ENCODE results near the gene ALDH3A1.

ALDH3A1 gene

DNA sequence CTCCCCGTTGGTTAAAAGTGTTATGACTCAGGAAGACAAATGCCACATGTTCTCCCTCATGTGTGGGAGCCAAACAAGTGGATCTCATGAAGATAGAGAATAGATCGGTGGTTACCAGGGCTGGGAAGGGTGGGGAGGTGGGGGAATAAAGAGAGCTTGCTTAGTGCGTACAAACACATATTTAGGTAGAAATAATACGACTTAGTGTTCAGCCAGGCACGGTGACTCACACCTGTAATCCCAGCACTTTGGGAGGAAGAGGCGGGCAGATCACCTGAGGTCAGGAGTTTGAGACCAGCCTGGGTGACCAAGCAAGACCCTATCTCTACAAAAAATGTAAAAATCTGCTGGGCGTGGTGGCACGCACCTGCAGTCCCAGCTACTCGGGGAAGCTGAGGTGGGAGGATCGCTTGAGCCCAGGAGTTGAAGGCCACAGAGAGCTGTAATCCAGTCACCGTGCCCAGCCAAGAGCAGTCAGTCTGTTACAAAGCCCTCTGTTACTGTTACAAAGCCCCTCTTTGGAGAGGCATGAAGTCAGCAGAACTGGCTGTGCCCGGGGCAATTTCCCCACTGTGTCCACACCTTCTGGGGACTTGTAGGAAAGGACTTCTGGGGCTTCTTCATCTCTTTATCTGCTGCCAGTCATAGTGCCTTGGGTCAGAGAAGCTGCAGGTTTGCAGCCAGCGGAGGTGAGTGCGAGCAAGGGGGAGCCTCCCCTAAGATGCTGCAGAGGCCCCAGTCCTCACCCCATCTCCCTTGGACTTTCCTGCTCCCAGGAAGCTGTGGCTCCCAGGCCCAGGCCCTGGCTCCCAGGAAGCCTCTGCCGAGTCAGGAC lies 4.3 kb upstream of the ALDH3A1 start:
- Histone ChIP-seq H3K9ac (ENCODE audit: insufficient read length, low read depth) (no peak overlapping the region), H3K4me3 (ENCODE audit: insufficient read length, low read depth) (no peak overlapping the region), H3K36me3 (ENCODE audit: insufficient read depth, insufficient read length, low read length) (no peaks in the 10 kb centered on the region), H3K4me1 (ENCODE audit: insufficient read depth, insufficient read length) (peaks cover 9% of the 10 kb centered on the region), H3K9me3 (ENCODE audit: insufficient read depth, low read length) (no peaks in the 10 kb centered on the region), H3K27me3 (ENCODE audit: insufficient read depth, insufficient read length) (peaks cover 2% of the 10 kb centered on the region)
- TF ChIP-seq ZNF274 (IDR thresholded peaks at IDR 0.05; ENCODE audit: low read depth, low read length) (no peak), YY1 (IDR thresholded peaks at IDR 0.05; ENCODE audit: insufficient read depth, insufficient read length) (no peak), SUZ12 (IDR thresholded peaks at IDR 0.05; ENCODE audit: extremely low read depth, insufficient read depth, insufficient read length) (no peak)
- no peak for DNase-seq (ENCODE audit: low read depth, low spot score)

DNA sequence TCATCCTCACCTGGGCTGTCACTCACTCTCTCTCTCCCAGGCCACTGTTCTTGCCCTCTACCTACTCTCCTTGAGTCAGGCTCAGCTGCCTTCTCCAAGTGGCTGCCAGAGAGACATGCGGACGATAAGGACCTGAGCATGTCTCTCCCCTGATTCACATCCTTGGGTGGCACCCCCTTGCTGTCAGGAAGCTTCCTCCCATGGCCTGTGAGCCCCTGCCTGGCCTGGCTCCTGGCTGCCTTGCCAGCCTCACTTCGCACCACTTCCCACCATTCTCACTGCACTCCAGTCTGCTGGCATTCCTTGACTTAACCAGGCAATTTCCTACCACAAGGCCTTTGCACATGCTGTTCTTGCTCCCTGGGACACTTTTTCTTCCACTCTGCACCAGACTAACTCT lies 2.7 kb upstream of the ALDH3A1 start:
- H3K27me3 ChIP-seq (ENCODE audit: insufficient read depth, insufficient read length), result peaks cover 6% of the 10 kb centered on the region
- H3K9me3 ChIP-seq (ENCODE audit: insufficient read depth, low read length), result no peaks in the 10 kb centered on the region
- peaks cover 9% of the 10 kb centered on the region for H3K4me1 ChIP-seq (ENCODE audit: insufficient read depth, insufficient read length)
- H3K9ac ChIP-seq (ENCODE audit: insufficient read length, low read depth), result no peak overlapping the region
- H3K4me3 ChIP-seq (ENCODE audit: insufficient read length, low read depth), result no peak overlapping the region
- TF ChIP-seq ZNF274 (IDR thresholded peaks at IDR 0.05; ENCODE audit: low read depth, low read length) (no peak), YY1 (IDR thresholded peaks at IDR 0.05; ENCODE audit: insufficient read depth, insufficient read length) (no peak), SUZ12 (IDR thresholded peaks at IDR 0.05; ENCODE audit: extremely low read depth, insufficient read depth, insufficient read length) (no peak)
- no peak for DNase-seq (ENCODE audit: low read depth, low spot score)
- H3K36me3 ChIP-seq (ENCODE audit: insufficient read depth, insufficient read length, low read length), result no peaks in the 10 kb centered on the region

DNA sequence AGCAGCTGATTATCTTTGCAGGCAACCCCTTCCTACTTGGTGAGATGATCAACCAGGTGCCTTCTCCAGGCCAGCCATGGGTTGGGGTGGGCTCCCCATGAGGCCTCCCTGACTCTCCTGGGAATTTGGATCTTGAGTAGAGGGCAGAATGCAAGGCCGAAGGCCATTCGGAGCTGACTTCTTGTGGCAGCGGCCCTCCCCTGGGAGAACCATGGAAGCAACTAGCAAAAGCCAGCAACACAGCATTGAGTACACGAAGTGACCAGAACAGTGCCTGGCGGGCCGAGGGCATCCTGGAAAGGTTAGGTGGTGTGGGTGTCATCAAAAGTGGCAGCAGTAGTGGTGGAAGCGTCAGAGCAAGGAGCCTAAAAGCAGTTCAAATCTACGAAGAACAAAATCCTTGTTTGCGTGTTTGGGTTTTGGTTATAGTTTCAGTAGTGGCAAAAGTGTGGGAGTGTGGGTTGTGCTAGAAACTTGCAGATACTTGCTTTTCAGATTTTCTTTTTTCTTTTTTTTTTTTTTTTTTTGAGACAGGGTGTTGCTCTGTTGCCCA lies 2.0 kb upstream of the ALDH3A1 start:
- DNase-seq (ENCODE audit: low read depth, low spot score), result no peak
- Histone ChIP-seq H3K9me3 (ENCODE audit: insufficient read depth, low read length) (no peaks in the 10 kb centered on the region), H3K9ac (ENCODE audit: insufficient read length, low read depth) (no peak overlapping the region)

DNA sequence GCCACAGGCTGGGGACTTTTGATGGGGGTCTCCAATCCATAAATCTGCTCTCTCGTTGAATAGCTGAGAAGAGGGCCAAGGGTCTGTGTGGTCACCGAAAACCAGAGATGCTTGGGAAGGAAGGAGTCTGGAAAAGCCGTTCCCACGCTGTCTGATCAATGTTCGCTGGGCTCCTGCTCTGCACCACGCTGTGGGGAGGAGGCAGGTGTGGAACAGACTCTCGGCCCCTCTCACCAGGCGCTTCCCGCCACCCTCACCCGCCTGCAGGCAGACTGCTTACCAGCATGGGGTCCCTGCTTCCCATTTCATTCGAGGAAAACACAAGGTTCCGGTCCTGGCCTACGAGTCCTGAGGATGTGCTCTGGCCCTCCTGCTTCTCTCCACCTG lies 702 bp upstream of the ALDH3A1 start:
- peaks cover 14% of the 10 kb centered on the region for H3K4me1 ChIP-seq (ENCODE audit: insufficient read depth, insufficient read length)
- H3K27me3 ChIP-seq (ENCODE audit: insufficient read depth, insufficient read length), result peaks cover 15% of the 10 kb centered on the region
- H3K9me3 ChIP-seq (ENCODE audit: insufficient read depth, low read length), result no peaks in the 10 kb centered on the region
- TF ChIP-seq YY1 (IDR thresholded peaks at IDR 0.05; ENCODE audit: insufficient read depth, insufficient read length), result no peak
- no peak for TF ChIP-seq SUZ12 (IDR thresholded peaks at IDR 0.05; ENCODE audit: extremely low read depth, insufficient read depth, insufficient read length)
- TF ChIP-seq ZNF274 (IDR thresholded peaks at IDR 0.05; ENCODE audit: low read depth, low read length), result no peak
- no peak for DNase-seq (ENCODE audit: low read depth, low spot score)
- no peaks in the 10 kb centered on the region for H3K36me3 ChIP-seq (ENCODE audit: insufficient read depth, insufficient read length, low read length)
- no peak overlapping the region for H3K4me3 ChIP-seq (ENCODE audit: insufficient read length, low read depth)
- H3K9ac ChIP-seq (ENCODE audit: insufficient read length, low read depth), result no peak overlapping the region

More for the DNA sequence above, 2.0 kb upstream of the ALDH3A1 start:
- TF ChIP-seq ZNF274 (IDR thresholded peaks at IDR 0.05; ENCODE audit: low read depth, low read length), result no peak
- TF ChIP-seq YY1 (IDR thresholded peaks at IDR 0.05; ENCODE audit: insufficient read depth, insufficient read length), result no peak
- TF ChIP-seq SUZ12 (IDR thresholded peaks at IDR 0.05; ENCODE audit: extremely low read depth, insufficient read depth, insufficient read length), result no peak
- Histone ChIP-seq H3K4me3 (ENCODE audit: insufficient read length, low read depth) (no peak overlapping the region), H3K27me3 (ENCODE audit: insufficient read depth, insufficient read length) (peaks cover 12% of the 10 kb centered on the region), H3K36me3 (ENCODE audit: insufficient read depth, insufficient read length, low read length) (no peaks in the 10 kb centered on the region), H3K4me1 (ENCODE audit: insufficient read depth, insufficient read length) (peaks cover 12% of the 10 kb centered on the region)

DNA sequence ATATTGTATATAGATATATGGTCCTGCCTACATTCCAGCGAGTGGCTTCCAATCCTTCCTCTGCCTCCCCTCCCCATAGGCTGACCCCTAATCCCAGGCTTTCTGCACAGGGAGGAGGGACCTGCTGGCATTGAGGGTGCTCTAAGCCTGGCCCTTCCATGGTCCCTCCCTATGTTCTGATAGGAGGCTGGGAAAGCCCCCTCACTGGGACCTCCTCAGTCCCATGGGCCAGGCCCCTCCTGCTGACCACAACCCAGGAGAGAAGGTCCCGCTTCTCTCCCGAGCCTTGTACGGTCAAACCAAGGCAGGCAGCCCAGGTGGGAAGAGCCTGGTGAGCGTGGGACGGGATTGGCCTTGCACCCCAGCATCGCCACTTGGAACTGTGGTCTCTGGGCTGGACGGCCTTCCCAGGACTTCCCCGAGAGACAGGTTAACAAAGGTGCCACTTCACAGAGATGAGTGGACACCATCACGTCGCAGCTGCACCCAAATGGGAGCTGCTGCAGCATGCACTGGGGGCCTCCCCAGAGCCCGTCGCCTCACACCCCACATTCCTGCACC lies 859 bp downstream of the ALDH3A1 start:
- no peak for TF ChIP-seq YY1 (IDR thresholded peaks at IDR 0.05; ENCODE audit: insufficient read depth, insufficient read length)
- no peak for TF ChIP-seq SUZ12 (IDR thresholded peaks at IDR 0.05; ENCODE audit: extremely low read depth, insufficient read depth, insufficient read length)
- TF ChIP-seq ZNF274 (IDR thresholded peaks at IDR 0.05; ENCODE audit: low read depth, low read length), result no peak
- no peak overlapping the region for H3K4me3 ChIP-seq (ENCODE audit: insufficient read length, low read depth)
- DNase-seq (ENCODE audit: low read depth, low spot score), result no peak
- H3K4me1 ChIP-seq (ENCODE audit: insufficient read depth, insufficient read length), result peaks cover 14% of the 10 kb centered on the region
- no peak overlapping the region for H3K9ac ChIP-seq (ENCODE audit: insufficient read length, low read depth)
- no peaks in the 10 kb centered on the region for H3K36me3 ChIP-seq (ENCODE audit: insufficient read depth, insufficient read length, low read length)
- H3K9me3 ChIP-seq (ENCODE audit: insufficient read depth, low read length), result no peaks in the 10 kb centered on the region
- H3K27me3 ChIP-seq (ENCODE audit: insufficient read depth, insufficient read length), result peaks cover 15% of the 10 kb centered on the region

DNA sequence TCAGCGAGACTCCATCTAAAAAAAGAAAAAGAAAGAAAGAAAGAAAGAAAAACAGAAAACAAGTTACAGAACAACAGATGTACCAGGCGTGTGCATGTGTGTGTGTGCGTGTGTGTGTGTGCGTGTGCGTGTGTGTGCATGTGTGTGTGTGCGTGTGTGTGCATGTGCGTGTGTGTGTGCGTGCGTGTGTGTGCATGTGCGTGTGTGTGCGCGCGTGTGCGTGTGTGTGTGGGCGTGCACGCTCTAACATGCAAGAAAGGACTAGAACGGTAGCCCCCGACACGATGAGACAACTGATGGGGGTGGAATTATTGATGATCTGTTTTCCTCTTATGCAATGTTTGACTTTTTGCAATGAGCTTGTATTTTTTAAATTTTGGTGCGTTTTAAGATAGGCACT lies 1.6 kb downstream of the ALDH3A1 start:
- no peaks in the 10 kb centered on the region for H3K9me3 ChIP-seq (ENCODE audit: insufficient read depth, low read length)
- H3K9ac ChIP-seq (ENCODE audit: insufficient read length, low read depth), result no peak overlapping the region
- H3K27me3 ChIP-seq (ENCODE audit: insufficient read depth, insufficient read length), result peaks cover 15% of the 10 kb centered on the region
- H3K4me3 ChIP-seq (ENCODE audit: insufficient read length, low read depth), result no peak overlapping the region
- peaks cover 14% of the 10 kb centered on the region for H3K4me1 ChIP-seq (ENCODE audit: insufficient read depth, insufficient read length)
- no peaks in the 10 kb centered on the region for H3K36me3 ChIP-seq (ENCODE audit: insufficient read depth, insufficient read length, low read length)
- TF ChIP-seq YY1 (IDR thresholded peaks at IDR 0.05; ENCODE audit: insufficient read depth, insufficient read length), result no peak
- TF ChIP-seq ZNF274 (IDR thresholded peaks at IDR 0.05; ENCODE audit: low read depth, low read length), result no peak
- DNase-seq (ENCODE audit: low read depth, low spot score), result no peak

Measured in NT2/D1 (cell line).